ENCODE measurements around the gene IER5L. TPM values are rescaled to one million over a fixed set of nuclear protein-coding genes. Genes with fewer than 3 reads are reported as not detected.

Gene IER5L
- total RNA-seq, 6 experiments from 2014 or later, result 28.5 to 45.1 (median 42.2) TPM

DNA sequence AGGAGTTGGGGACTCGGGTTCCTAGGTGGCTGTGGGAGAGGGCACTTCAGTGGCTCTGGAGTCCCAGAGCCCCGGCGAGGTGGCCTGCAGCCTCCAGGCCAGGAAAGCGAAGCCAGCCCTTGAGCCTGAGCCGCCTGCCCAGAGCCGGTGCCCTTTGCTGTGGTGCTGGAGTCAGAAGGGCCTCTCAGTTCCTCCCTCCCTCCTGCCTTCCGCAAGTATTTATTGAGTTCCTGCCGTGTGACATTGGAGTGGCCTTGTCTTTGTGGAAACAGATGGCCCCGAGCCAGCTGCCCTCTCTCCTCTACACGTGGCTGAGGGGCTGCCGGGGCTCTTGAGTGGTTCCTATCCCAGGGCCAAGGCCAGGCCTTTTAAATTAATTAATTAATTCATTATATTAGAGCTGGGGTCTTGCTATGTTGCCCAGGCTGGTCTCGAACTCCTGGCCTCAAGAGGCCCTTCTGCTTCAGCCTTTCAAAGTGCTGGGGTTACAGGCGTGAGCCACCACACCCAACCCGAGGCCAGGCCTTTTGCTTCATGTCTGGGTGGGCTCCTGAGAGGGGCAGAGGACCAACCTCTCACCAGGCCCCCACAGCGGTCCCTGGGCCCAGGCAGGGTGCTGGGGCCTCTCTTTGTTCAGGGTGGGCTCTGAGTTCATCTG, 45.6 kb upstream of the IER5L start:
- H3K27ac Mint-ChIP-seq, result no peak overlapping the region
- no peaks in the 10 kb centered on the region for H3K36me3 Mint-ChIP-seq (ENCODE audit: low read depth)
- H3K4me1 Mint-ChIP-seq (ENCODE audit: low read depth), result peaks cover 12% of the 10 kb centered on the region
- H3K4me3 Mint-ChIP-seq, result no peak overlapping the region
- H3K27me3 Mint-ChIP-seq (ENCODE audit: insufficient read depth), result peaks cover 2% of the 10 kb centered on the region
- TF ChIP-seq, protein P1, sequence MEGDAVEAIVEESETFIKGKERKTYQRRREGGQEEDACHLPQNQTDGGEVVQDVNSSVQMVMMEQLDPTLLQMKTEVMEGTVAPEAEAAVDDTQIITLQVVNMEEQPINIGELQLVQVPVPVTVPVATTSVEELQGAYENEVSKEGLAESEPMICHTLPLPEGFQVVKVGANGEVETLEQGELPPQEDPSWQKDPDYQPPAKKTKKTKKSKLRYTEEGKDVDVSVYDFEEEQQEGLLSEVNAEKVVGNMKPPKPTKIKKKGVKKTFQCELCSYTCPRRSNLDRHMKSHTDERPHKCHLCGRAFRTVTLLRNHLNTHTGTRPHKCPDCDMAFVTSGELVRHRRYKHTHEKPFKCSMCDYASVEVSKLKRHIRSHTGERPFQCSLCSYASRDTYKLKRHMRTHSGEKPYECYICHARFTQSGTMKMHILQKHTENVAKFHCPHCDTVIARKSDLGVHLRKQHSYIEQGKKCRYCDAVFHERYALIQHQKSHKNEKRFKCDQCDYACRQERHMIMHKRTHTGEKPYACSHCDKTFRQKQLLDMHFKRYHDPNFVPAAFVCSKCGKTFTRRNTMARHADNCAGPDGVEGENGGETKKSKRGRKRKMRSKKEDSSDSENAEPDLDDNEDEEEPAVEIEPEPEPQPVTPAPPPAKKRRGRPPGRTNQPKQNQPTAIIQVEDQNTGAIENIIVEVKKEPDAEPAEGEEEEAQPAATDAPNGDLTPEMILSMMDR (IDR thresholded peaks at IDR 0.05), result no peak
- no peak for DNase-seq
- no peaks in the 10 kb centered on the region for H3K9me3 Mint-ChIP-seq

DNA sequence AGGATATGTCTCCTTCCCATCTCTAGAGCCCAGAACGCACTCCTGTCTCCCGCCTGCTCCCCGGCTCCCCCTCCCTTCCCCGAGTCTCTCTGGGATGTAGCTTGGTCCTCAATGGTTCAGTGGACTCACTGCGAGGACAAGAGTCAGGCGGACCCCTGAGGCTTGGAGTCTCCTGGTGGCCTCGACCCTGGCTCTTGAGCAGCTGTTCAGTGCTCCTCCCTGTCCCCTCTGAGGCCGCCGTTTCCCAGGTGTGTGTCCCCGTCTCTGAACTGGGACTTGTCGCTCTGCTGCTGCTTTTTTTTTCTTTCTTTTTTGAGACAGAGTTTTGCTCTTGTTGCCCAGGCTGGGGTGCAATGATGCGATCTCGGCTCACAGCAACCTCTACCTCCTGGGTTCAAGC, 44.8 kb upstream of the IER5L start:
- H3K36me3 Mint-ChIP-seq (ENCODE audit: low read depth), result no peaks in the 10 kb centered on the region
- peaks cover 2% of the 10 kb centered on the region for H3K27me3 Mint-ChIP-seq (ENCODE audit: insufficient read depth)
- no peak overlapping the region for H3K4me3 Mint-ChIP-seq
- H3K9me3 Mint-ChIP-seq, result no peaks in the 10 kb centered on the region
- no peak overlapping the region for H3K27ac Mint-ChIP-seq
- DNase-seq, result no peak
- H3K4me1 Mint-ChIP-seq (ENCODE audit: low read depth), result peaks cover 12% of the 10 kb centered on the region
- TF ChIP-seq, protein P1 (IDR thresholded peaks at IDR 0.05), result no peak

DNA sequence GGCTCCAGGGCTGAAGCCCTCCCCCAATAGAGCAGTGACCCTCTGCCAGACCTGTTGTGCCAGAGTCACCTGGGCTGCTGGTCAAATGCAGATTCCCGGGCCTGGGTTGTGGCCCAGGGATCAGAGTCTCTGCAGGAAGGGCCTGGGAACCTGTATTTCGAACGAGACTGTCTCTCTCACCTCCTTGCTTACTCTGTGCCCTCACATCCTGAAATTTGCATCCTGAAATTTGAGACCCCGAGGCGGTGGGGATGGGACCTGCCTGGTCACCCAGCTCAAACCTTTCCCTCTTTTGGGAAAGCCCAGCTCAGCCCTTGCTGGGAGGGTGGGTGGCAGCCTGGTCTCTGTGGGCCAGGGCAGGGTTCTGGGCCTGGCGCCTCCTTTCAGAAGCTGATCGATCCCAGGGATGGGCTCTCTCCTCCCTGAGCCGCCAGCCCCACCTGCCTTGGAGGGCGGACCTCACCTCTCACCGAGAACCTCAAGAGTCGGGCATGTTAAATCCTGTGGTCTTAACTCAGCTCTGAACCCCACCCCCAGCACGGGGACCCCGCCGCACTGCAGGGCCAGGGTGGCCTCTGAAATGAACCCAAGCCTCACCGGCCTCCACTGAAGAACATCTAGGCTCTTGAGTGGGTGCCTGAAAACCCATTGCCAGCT, 44.0 kb upstream of the IER5L start:
- no peaks in the 10 kb centered on the region for H3K36me3 Mint-ChIP-seq (ENCODE audit: low read depth)
- H3K4me1 Mint-ChIP-seq (ENCODE audit: low read depth), result peaks cover 12% of the 10 kb centered on the region
- H3K4me3 Mint-ChIP-seq, result no peak overlapping the region
- no peaks in the 10 kb centered on the region for H3K9me3 Mint-ChIP-seq
- TF ChIP-seq, protein P1 (IDR thresholded peaks at IDR 0.05), result no peak
- H3K27me3 Mint-ChIP-seq (ENCODE audit: insufficient read depth), result peaks cover 3% of the 10 kb centered on the region
- H3K27ac Mint-ChIP-seq, result no peak overlapping the region
- DNase-seq, result no peak

DNA sequence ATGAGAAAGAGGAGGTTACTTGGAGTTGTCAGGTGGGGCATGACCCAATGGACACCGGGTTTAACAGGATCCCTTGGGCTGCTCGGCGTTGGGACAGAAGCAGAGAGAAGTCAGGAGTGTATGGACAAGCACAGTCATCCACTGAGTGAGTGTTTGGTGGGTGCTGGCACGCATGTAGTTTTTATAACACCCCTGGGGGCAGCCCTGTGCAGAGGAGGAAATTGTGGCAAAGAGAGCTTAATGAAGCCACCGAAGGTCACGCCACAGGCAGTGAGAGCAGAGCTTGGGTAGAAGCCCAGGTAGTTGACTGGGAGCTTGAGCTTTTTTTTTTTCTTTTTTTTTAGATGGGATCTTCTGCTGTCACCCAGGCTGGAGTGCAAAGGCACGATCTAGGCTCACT, 43.2 kb upstream of the IER5L start:
- no peak for DNase-seq
- peaks cover 12% of the 10 kb centered on the region for H3K4me1 Mint-ChIP-seq (ENCODE audit: low read depth)
- no peak overlapping the region for H3K4me3 Mint-ChIP-seq
- peaks cover 8% of the 10 kb centered on the region for H3K27me3 Mint-ChIP-seq (ENCODE audit: insufficient read depth)
- no peaks in the 10 kb centered on the region for H3K36me3 Mint-ChIP-seq (ENCODE audit: low read depth)
- TF ChIP-seq, protein P1 (IDR thresholded peaks at IDR 0.05), result no peak
- no peaks in the 10 kb centered on the region for H3K9me3 Mint-ChIP-seq
- H3K27ac Mint-ChIP-seq, result no peak overlapping the region

DNA sequence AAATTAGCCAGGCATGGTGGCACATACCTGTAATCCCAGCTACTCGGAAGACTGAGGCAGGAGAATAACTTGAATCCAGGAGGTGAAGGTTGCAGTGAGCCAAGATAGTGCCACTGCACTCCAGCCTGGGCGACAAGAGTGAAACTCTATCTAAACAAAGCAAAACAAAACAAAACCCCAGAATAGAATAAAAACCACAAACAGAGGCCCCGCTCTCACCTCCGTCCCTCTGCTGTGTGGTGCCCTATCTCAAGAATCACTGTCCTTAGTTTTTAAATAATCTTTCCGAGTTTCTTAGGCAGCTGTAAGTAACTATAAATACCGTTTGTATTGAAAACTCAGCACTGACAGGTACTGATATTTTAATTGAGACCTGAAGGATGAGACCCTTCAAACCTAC, 42.7 kb upstream of the IER5L start:
- H3K4me1 Mint-ChIP-seq (ENCODE audit: low read depth), result peaks cover 9% of the 10 kb centered on the region
- H3K27me3 Mint-ChIP-seq (ENCODE audit: insufficient read depth), result peaks cover 11% of the 10 kb centered on the region
- H3K9me3 Mint-ChIP-seq, result no peaks in the 10 kb centered on the region
- no peaks in the 10 kb centered on the region for H3K36me3 Mint-ChIP-seq (ENCODE audit: low read depth)
- TF ChIP-seq, protein P1 (IDR thresholded peaks at IDR 0.05), result no peak
- no peak for DNase-seq
- H3K27ac Mint-ChIP-seq, result no peak overlapping the region
- H3K4me3 Mint-ChIP-seq, result no peak overlapping the region
